ENCODE results near the gene FOXK1. TPM values are rescaled to one million over a fixed set of nuclear protein-coding genes. Genes with fewer than 3 reads are reported as not detected.
"Not testable (repeated sequence)": the region's sequence is repeated elsewhere in the genome, so short reads cannot be mapped to it uniquely, and the experiment has no call there.

FOXK1 gene
- total and polyA plus RNA-seq, 12 donors = 4.8 to 63.1 (median 36.1) TPM

DNA sequence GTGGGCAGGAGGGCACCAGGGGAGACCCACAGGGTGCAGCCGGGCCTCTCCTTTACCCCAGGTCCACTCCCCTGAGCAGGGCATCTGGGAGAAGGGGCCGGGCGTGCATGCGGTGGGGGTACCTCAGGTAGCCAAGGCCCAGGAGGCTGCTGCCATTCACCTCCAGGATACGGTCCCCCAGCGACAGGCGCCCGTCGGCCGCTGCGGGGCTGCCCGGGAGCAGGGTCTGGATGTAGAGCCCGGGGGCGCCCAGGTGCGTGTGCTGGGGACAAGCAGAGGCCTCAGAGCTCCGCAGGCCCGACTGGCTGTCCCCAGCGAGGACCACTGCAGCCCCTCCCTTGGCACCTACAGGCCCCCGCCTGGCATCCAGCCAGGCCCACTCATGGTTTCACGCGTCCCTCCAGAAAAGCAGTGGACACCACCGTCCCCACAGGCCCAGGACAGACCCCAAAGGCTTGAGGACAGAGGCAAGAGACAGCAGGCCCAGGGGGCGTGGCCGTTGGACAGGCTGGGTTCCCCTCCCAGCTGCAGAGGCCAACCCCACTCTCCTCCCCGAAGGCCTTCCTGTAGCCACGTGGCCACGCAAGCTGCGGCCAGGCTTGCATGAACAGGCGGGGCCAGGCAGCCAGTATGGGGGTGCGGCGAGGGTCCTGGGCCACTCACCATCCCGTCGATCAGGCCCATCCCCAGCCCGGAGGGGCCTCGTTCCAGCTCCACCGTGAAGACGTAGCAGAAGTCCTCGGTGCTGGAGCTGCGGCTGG, 117.6 kb downstream of the FOXK1 start:
- Histone ChIP-seq H3K36me3 (replicated peaks in 1 of 2) (no peaks in the 10 kb centered on the region), H3K27ac (no peak overlapping the region), H3K9me3 (replicated peaks in 1 of 3) (no peaks in the 10 kb centered on the region), H3K27me3 (no peaks in the 10 kb centered on the region), H3K4me1 (replicated peaks in 1 of 2) (no peaks in the 10 kb centered on the region), H3K4me3 (no peak overlapping the region)
- WGBS, 4 donors = 45 to 87% (median 77%) methylated on average over 3 to 39 of the region's 39 CpGs
- TF ChIP-seq, protein P1, sequence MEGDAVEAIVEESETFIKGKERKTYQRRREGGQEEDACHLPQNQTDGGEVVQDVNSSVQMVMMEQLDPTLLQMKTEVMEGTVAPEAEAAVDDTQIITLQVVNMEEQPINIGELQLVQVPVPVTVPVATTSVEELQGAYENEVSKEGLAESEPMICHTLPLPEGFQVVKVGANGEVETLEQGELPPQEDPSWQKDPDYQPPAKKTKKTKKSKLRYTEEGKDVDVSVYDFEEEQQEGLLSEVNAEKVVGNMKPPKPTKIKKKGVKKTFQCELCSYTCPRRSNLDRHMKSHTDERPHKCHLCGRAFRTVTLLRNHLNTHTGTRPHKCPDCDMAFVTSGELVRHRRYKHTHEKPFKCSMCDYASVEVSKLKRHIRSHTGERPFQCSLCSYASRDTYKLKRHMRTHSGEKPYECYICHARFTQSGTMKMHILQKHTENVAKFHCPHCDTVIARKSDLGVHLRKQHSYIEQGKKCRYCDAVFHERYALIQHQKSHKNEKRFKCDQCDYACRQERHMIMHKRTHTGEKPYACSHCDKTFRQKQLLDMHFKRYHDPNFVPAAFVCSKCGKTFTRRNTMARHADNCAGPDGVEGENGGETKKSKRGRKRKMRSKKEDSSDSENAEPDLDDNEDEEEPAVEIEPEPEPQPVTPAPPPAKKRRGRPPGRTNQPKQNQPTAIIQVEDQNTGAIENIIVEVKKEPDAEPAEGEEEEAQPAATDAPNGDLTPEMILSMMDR (IDR thresholded peaks at IDR 0.05) = no peak
- TF ChIP-seq POLR2A (IDR thresholded peaks at IDR 0.05) = no peak
- no peak for DNase-seq
- intact Hi-C loops (cut with DNase I) = loop anchor here (2.0 to 5.0 kb wide), 2 partner anchors 283 kb away; no protein-coding TSS in a partner anchor

DNA sequence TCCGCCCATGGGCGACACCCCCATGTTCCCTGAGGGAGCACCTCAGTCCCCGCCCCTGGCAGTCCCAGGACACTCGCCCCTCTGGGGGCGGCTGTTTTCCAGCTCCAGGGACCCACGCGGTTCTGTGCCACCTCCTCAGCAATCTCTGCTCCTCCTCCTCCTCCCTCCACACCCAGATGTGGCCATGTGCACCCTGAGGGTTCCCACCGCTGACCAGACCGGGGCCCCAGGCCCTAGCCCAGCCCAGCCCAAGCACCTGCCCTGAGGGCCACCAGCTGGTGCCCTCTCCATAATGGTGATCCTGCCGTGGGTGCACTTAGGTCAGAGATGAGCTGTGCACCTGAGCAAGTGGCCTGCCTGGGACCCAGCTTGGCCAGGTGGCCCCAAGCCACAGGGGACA, 118.4 kb downstream of the FOXK1 start:
- TF ChIP-seq, protein P1 (IDR thresholded peaks at IDR 0.05) = no peak
- TF ChIP-seq POLR2A (IDR thresholded peaks at IDR 0.05) = no peak
- no peak for DNase-seq
- 76 to 88% (median 83%) methylated on average over 8 to 10 of the region's 10 CpGs for WGBS, 4 donors
- no peaks in the 10 kb centered on the region for H3K27me3 ChIP-seq
- no peaks in the 10 kb centered on the region for H3K36me3 ChIP-seq (replicated peaks in 1 of 2)
- H3K4me1 ChIP-seq (replicated peaks in 1 of 2) = no peaks in the 10 kb centered on the region
- no peaks in the 10 kb centered on the region for H3K9me3 ChIP-seq (replicated peaks in 1 of 3)
- intact Hi-C loops (cut with DNase I) = no loop called here
- H3K27ac ChIP-seq = no peak overlapping the region
- H3K4me3 ChIP-seq = no peak overlapping the region

GRCh38 chr7:4800926-4801838, 119.1 kb downstream of the FOXK1 start:
- intact Hi-C loops (cut with DNase I) = no loop called here
- no peak for DNase-seq
- Histone ChIP-seq H3K4me1 (replicated peaks in 1 of 2) (no peaks in the 10 kb centered on the region), H3K9me3 (replicated peaks in 1 of 3) (no peaks in the 10 kb centered on the region), H3K4me3 (no peak overlapping the region), H3K27ac (no peak overlapping the region), H3K36me3 (replicated peaks in 1 of 2) (no peaks in the 10 kb centered on the region), H3K27me3 (no peaks in the 10 kb centered on the region)
- no peak for TF ChIP-seq POLR2A (IDR thresholded peaks at IDR 0.05)
- TF ChIP-seq, protein P1 (IDR thresholded peaks at IDR 0.05) = no peak
- WGBS, 4 donors = 85 to 91% (median 88%) methylated on average over 11 to 27 of the region's 27 CpGs

GRCh38 chr7:4801839-4802231, 119.7 kb downstream of the FOXK1 start:
- 81 to 100% (median 85%) methylated on average over 3 to 18 of the region's 18 CpGs for WGBS, 4 donors
- Histone ChIP-seq H3K4me1 (replicated peaks in 1 of 2) (no peaks in the 10 kb centered on the region), H3K27me3 (no peaks in the 10 kb centered on the region), H3K4me3 (no peak overlapping the region), H3K36me3 (replicated peaks in 1 of 2) (no peaks in the 10 kb centered on the region), H3K9me3 (replicated peaks in 1 of 3) (no peaks in the 10 kb centered on the region), H3K27ac (no peak overlapping the region)
- intact Hi-C loops (cut with DNase I) = no loop called here
- TF ChIP-seq, protein P1 (IDR thresholded peaks at IDR 0.05) = no peak
- TF ChIP-seq POLR2A (IDR thresholded peaks at IDR 0.05) = no peak
- no peak for DNase-seq

DNA sequence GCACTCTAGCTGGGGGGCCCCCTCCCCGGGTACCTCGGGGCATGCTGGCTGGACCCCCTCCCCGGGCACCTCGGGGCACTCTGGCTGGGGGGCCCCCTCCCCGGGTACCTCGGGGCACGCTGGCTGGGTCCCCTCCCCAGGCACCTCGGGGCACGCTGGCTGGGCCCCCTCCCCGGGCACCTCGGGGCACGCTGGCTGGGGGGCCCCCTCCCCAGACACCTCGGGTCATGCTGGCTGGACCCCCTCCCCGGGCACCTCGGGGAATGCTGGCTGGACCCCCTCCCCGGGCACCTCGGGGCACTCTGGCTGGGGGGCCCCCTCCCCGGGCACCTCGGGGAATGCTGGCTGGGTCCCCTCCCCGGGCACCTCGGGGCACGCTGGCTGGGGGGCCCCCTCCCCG, 120.5 kb downstream of the FOXK1 start:
- H3K9me3 ChIP-seq (replicated peaks in 1 of 3); H3K4me3 ChIP-seq; H3K36me3 ChIP-seq (replicated peaks in 1 of 2); H3K27me3 ChIP-seq; H3K4me1 ChIP-seq (replicated peaks in 1 of 2); intact Hi-C loops (cut with DNase I); H3K27ac ChIP-seq; DNase-seq: not testable (repeated sequence)
- WGBS, 4 donors = 80 to 86% methylated on average over 14 to 23 of the region's 23 CpGs; no CpG with 5 or more reads in 2 of the 4 donors

All from adrenal gland (tissue), 12 donors.